H1 (cell line): ENCODE measurements around the gene GOLGA3. TPM values are rescaled to one million over a fixed set of nuclear protein-coding genes. Genes with fewer than 3 reads are reported as not detected.

Source experiments
- CTCF ChIA-PET: fragments of 300-600 bp; sonication (Branson Sonifier 250); formaldehyde crosslinking; loops from one replicate; lab custom pipeline; 2021; ENCODE audit not compliant: partially characterized antibody; lab: Charles Lee
- POLR2A ChIA-PET: fragments of 300-600 bp; sonication (Branson Sonifier 250); formaldehyde crosslinking; loops from one replicate; lab custom pipeline; 2021; ENCODE audit warnings: inconsistent platforms; ENCODE audit not compliant: partially characterized antibody; lab: Charles Lee
- DNase-seq, 2 experiments: peaks; one replicate each; pipeline versions ENCODE4 v3.0.0 to v3.0.0-alpha.2; 2010 to 2022; ENCODE audit warnings: low spot score in 2 of 2, low read depth in 1 of 2, mixed read lengths in 1 of 2
- FAIRE-seq: peaks from 2 replicates; lab custom pipeline; 2011; peaks lifted over from hg19 to GRCh38; lab: Jason Lieb, UNC
- H2AFZ ChIP-seq: 2 replicates; pipeline ENCODE4 v1.8.1; 2012; ENCODE audit warnings: low read length, inconsistent platforms
- H2AK5ac ChIP-seq: 2 replicates; pipeline ENCODE4 v1.6.1; 2013; ENCODE audit warnings: low read depth, low read length
- H2BK120ac ChIP-seq: replicated peaks from 2 replicates; pipeline ENCODE3; 2013; ENCODE audit warnings: low read depth, low read length, inconsistent platforms
- H2BK12ac ChIP-seq: 2 replicates; pipeline ENCODE4 v1.6.1; 2013; ENCODE audit warnings: low read depth, low read length
- H2BK15ac ChIP-seq: 2 replicates; pipeline ENCODE4 v1.6.1; 2013; ENCODE audit warnings: low read length
- H2BK20ac ChIP-seq: 2 replicates; pipeline ENCODE4 v1.6.1; 2013; ENCODE audit warnings: low read length
- H2BK5ac ChIP-seq: 2 replicates; pipeline ENCODE4 v1.6.1; 2013; ENCODE audit warnings: low read depth, low read length
- H3K14ac ChIP-seq: 2 replicates; pipeline ENCODE4 v1.6.1; 2013; ENCODE audit warnings: inconsistent platforms; ENCODE audit not compliant: insufficient read length
- H3K18ac ChIP-seq: 2 replicates; pipeline ENCODE4 v1.6.1; 2013; ENCODE audit warnings: low read length; ENCODE audit errors: extremely low read depth
- H3K23ac ChIP-seq: 2 replicates; pipeline ENCODE4 v1.6.1; 2013; ENCODE audit warnings: inconsistent platforms; ENCODE audit not compliant: insufficient read length
- H3K23me2 ChIP-seq: 2 replicates; pipeline ENCODE4 v1.6.1; 2013; ENCODE audit warnings: low read depth, low read length
- H3K27ac ChIP-seq: 2 replicates; pipeline ENCODE4 v1.6.1; 2011; ENCODE audit warnings: low read depth, low read length, inconsistent platforms
- H3K27me3 ChIP-seq, 4 experiments: replicated peaks in 1 of 4; 1 replicate in 1 of 4; 2 replicates in 3 of 4; pipeline versions ENCODE4 v1.6.1 to v1.8.1; 2011 to 2013; ENCODE audit warnings: low read length in 3 of 4, mild to moderate bottlenecking in 3 of 4, inconsistent platforms in 2 of 4, mixed read lengths in 2 of 4, moderate library complexity in 1 of 4; ENCODE audit not compliant: control insufficient read depth in 3 of 4, insufficient read depth in 3 of 4; ENCODE audit errors: extremely low read depth in 1 of 4
- H3K36me3 ChIP-seq, 4 experiments: 2 replicates each; pipeline versions ENCODE4 v1.6.1 to v1.8.1; 2011 to 2013; ENCODE audit warnings: mild to moderate bottlenecking in 4 of 4, low read length in 3 of 4, moderate library complexity in 2 of 4, control low read depth in 1 of 4, inconsistent platforms in 1 of 4; ENCODE audit not compliant: insufficient read depth in 4 of 4, control insufficient read depth in 2 of 4
- H3K4ac ChIP-seq: replicated peaks from 2 replicates; pipeline ENCODE3; 2013; ENCODE audit warnings: low read length, low read depth, mixed read lengths, inconsistent platforms; ENCODE audit not compliant: insufficient read length
- H3K4me1 ChIP-seq, 4 experiments: replicated peaks in 1 of 4; 1 replicate in 1 of 4; 2 replicates in 3 of 4; pipeline versions ENCODE4 v1.6.1 to v1.8.1; 2011 to 2013; ENCODE audit warnings: low read length in 3 of 4, inconsistent platforms in 2 of 4, mixed read lengths in 1 of 4; ENCODE audit not compliant: insufficient read depth in 4 of 4, control insufficient read depth in 3 of 4
- H3K4me2 ChIP-seq, 2 experiments: 2 replicates each; pipeline versions ENCODE4 v1.6.1 to v1.8.1; 2011 to 2013; ENCODE audit warnings: low read depth in 2 of 2, low read length in 2 of 2, control low read depth in 1 of 2, inconsistent platforms in 1 of 2, mild to moderate bottlenecking in 1 of 2; ENCODE audit not compliant: insufficient read depth in 1 of 2
- H3K4me3 ChIP-seq, 4 experiments: fragments of 200-600, 300-600 bp in 1 of 4; sonication (generic), shearing (Covaris generic), sonication (Bioruptor Twin) in 1 of 4; 2 replicates each; pipeline versions ENCODE4 v1.5.1 to v1.8.1; 2011 to 2016; ENCODE audit warnings: low read length in 4 of 4, low read depth in 3 of 4, control low read depth in 2 of 4, inconsistent platforms in 2 of 4, mild to moderate bottlenecking in 2 of 4, mixed read lengths in 1 of 4, moderate library complexity in 1 of 4; ENCODE audit not compliant: insufficient read depth in 2 of 4; ENCODE audit errors: extremely low read depth in 1 of 4
- H3K56ac ChIP-seq: replicated peaks from 2 replicates; pipeline ENCODE3; 2013; ENCODE audit warnings: low read depth, mild to moderate bottlenecking, mixed read lengths, low read length, inconsistent platforms; ENCODE audit not compliant: insufficient read length
- H3K79me1 ChIP-seq: 2 replicates; pipeline ENCODE4 v1.6.1; 2013; ENCODE audit warnings: low read depth, low read length, control low read depth
- H3K79me2 ChIP-seq, 2 experiments: 2 replicates each; pipeline versions ENCODE4 v1.6.1 to v1.8.1; 2012 to 2013; ENCODE audit warnings: low read length in 2 of 2, mild to moderate bottlenecking in 2 of 2, inconsistent platforms in 1 of 2; ENCODE audit not compliant: insufficient read depth in 2 of 2, control insufficient read depth in 1 of 2
- H3K9ac ChIP-seq, 4 experiments: replicated peaks in 1 of 4; 1 replicate in 1 of 4; 2 replicates in 3 of 4; pipeline versions ENCODE4 v1.6.1 to v1.8.1; 2011 to 2013; ENCODE audit warnings: low read depth in 3 of 4, low read length in 3 of 4, control low read depth in 2 of 4, mild to moderate bottlenecking in 2 of 4, moderate library complexity in 2 of 4, inconsistent platforms in 1 of 4; ENCODE audit errors: extremely low read depth in 1 of 4
- H3K9me3 ChIP-seq, 2 experiments: 2 replicates each; pipeline versions ENCODE4 v1.6.1 to v1.8.1; 2012 to 2013; ENCODE audit warnings: mild to moderate bottlenecking in 2 of 2, moderate library complexity in 2 of 2, control low read depth in 1 of 2, inconsistent platforms in 1 of 2, low read depth in 1 of 2, low read length in 1 of 2, mixed read lengths in 1 of 2; ENCODE audit not compliant: insufficient read depth in 2 of 2
- H4K20me1 ChIP-seq, 2 experiments: replicated peaks in 1 of 2; 2 replicates each; pipeline versions ENCODE3 to v1.8.1; 2011 to 2013; ENCODE audit warnings: inconsistent platforms in 2 of 2, low read length in 2 of 2, mild to moderate bottlenecking in 1 of 2; ENCODE audit not compliant: insufficient read depth in 2 of 2, control insufficient read depth in 1 of 2
- H4K5ac ChIP-seq: 2 replicates; pipeline ENCODE4 v1.6.1; 2013; ENCODE audit warnings: low read length, low read depth, mixed read lengths, inconsistent platforms; ENCODE audit not compliant: insufficient read length
- H4K8ac ChIP-seq: 2 replicates; pipeline ENCODE4 v1.8.0; 2013; ENCODE audit warnings: mild to moderate bottlenecking, moderate library complexity, low read length, inconsistent platforms; ENCODE audit not compliant: insufficient read depth; ENCODE audit errors: extremely low read depth
- H4K91ac ChIP-seq: replicated peaks from 2 replicates; pipeline ENCODE3; 2013; ENCODE audit warnings: low read length, mixed read lengths, inconsistent platforms; ENCODE audit not compliant: insufficient read length
- ASH2L ChIP-seq: fragments of 200-600, 300-600 bp; sonication (generic); IDR thresholded peaks from one replicate; pipeline ENCODE4 v1.7.1; 2017; ENCODE audit warnings: low read length
- BACH1 ChIP-seq: IDR thresholded peaks from 2 replicates; pipeline ENCODE4 v1.6.1; 2012; ENCODE audit warnings: low read length, improper control_type of control experiment
- BCL11A ChIP-seq, 2 experiments: IDR thresholded peaks; one replicate each; pipeline ENCODE4 v1.6.1; 2011; ENCODE audit warnings: low read depth in 2 of 2, low read length in 2 of 2, mild to moderate bottlenecking in 2 of 2
- CHD1 ChIP-seq: IDR thresholded peaks from 2 replicates; pipeline ENCODE4 v1.6.1; 2012; ENCODE audit warnings: low read depth, low read length, improper control_type of control experiment
- CREB1 ChIP-seq: IDR thresholded peaks from 2 replicates; pipeline ENCODE4 v1.6.1; 2012; ENCODE audit warnings: inconsistent platforms
- E2F6 ChIP-seq: IDR thresholded peaks from 2 replicates; pipeline ENCODE4 v1.6.1; 2012; ENCODE audit warnings: inconsistent platforms
- EGR1 ChIP-seq: IDR thresholded peaks from 2 replicates; pipeline ENCODE4 v1.6.1; 2011; ENCODE audit warnings: low read depth, low read length, borderline replicate concordance
- MAX ChIP-seq: IDR thresholded peaks from 2 replicates; pipeline ENCODE4 v1.6.1; 2012; ENCODE audit warnings: inconsistent platforms
- PHF8 ChIP-seq: fragments of 200-600 bp; sonication (generic); conservative IDR thresholded peaks from 2 replicates; pipeline ENCODE4 v1.7.1; 2012; ENCODE audit warnings: low read depth, mild to moderate bottlenecking, inconsistent platforms, low read length, moderate library complexity
- POLR2AphosphoS5 ChIP-seq: IDR thresholded peaks from 2 replicates; pipeline ENCODE4 v1.6.1; 2011; ENCODE audit warnings: low read depth, low read length
- RFX5 ChIP-seq: IDR thresholded peaks from 2 replicates; pipeline ENCODE4 v1.6.1; 2011; ENCODE audit warnings: low read depth, low read length, improper control_type of control experiment, borderline replicate concordance
- TAF7 ChIP-seq: optimal IDR thresholded peaks from 2 replicates; pipeline ENCODE3; 2011; ENCODE audit warnings: low read depth, mild to moderate bottlenecking, inconsistent platforms, low read length, moderate library complexity, borderline replicate concordance
- WGBS, 2 experiments: shearing (Covaris generic) in 1 of 2; methylation state at CpG; one replicate each; pipeline versions ENCODE4 v1.1.6 to v1.1.7; 2013 to 2015; ENCODE audit warnings: low lambda C conversion rate in 2 of 2, mixed read lengths in 2 of 2, inconsistent platforms in 1 of 2, low coverage in 1 of 2, missing lambda C conversion rate in 1 of 2; ENCODE audit not compliant: insufficient replicate concordance in 2 of 2, insufficient coverage in 1 of 2, insufficient read length in 1 of 2; ENCODE audit errors: extremely low coverage in 1 of 2, missing lambda C conversion rate in 1 of 2; 5-methylcytosine and 5-hydroxymethylcytosine counted together
- polyA plus RNA-seq, 7 experiments: library from polyadenylated mRNA; depleted of rRNA in 3 of 7; stranded (reverse) in 5 of 7; unstranded in 2 of 7; fragments of >200 nt in 5 of 7; fragments of 200-250 nt in 2 of 7; gene quantifications; 1 replicate in 5 of 7; 2 replicates in 1 of 7; 4 replicates in 1 of 7; pipeline versions ENCODE4 v1.2.1 to v1.2.3, GENCODE V29; 2011 to 2013; ENCODE audit warnings: missing spikeins in 2 of 7, mixed read lengths in 2 of 7
- total RNA-seq: library from RNA; stranded (reverse); fragmentation: NEBNext Ultra II Directional; extraction: Animal tissue kit (Norgen Biotek cat#: 25700); gene quantifications from 2 replicates; pipeline ENCODE4 v1.2.1, GENCODE V29; 2021

Gene GOLGA3
- total and polyA plus RNA-seq, 2 of the 8 experiments (the other 6 are each of a cell fraction or from before 2014, with no cell fraction given) = 6.4 to 33.1 TPM

GRCh38 chr12:132874175-132874574 is 45.5 kb upstream of the GOLGA3 start:
- Histone ChIP-seq H3K36me3 (peaks cover 4 to 35% (median 16%) of the 10 kb centered on the region in 4 experiments; a peak in 5 of 8 replicates), H3K27ac (no peak overlapping the region), H3K4me2 (no peak overlapping the region), H3K79me1 (no peaks in the 10 kb centered on the region), H3K79me2 (no peaks in the 10 kb centered on the region), H3K23me2 (no peaks in the 10 kb centered on the region), H2BK5ac (no peak overlapping the region), H2BK12ac (no peak overlapping the region), H3K9me3 (no peaks in the 10 kb centered on the region), H3K27me3 (no peaks in the 10 kb centered on the region), H2BK15ac (no peak overlapping the region), H3K4ac (no peak overlapping the region), H3K14ac (no peak overlapping the region), H3K56ac (no peak overlapping the region), H3K4me1 (no peaks in the 10 kb centered on the region), H3K23ac (no peak overlapping the region), H4K91ac (no peak overlapping the region), H2AK5ac (no peak overlapping the region), H3K18ac (no peak overlapping the region), H3K9ac (no peak overlapping the region), H4K20me1 (peaks cover 0 to 4% of the 10 kb centered on the region in 2 experiments), H2BK20ac (no peak overlapping the region), H4K5ac (no peak overlapping the region), H2BK120ac (no peak overlapping the region), H2AFZ (no peak overlapping the region), H4K8ac (peak overlapping the region; percentile 85; the same call in 1 of the 2 replicates), H3K4me3 (no peak overlapping the region)
- ChIA-PET POLR2A (no interaction called here), CTCF (no interaction called here)
- DNase-seq = no peak
- WGBS, 2 experiments = 94% methylated on average over 9 of the region's 11 CpGs; no CpG with 5 or more reads in 1 of the 2 experiments
- FAIRE-seq = no peak
- TF ChIP-seq RFX5 = no peak
- no peak for TF ChIP-seq MAX
- TF ChIP-seq BACH1 = no peak
- no peak for TF ChIP-seq EGR1
- TF ChIP-seq ASH2L = no peak
- TF ChIP-seq E2F6 = no peak
- no peak for TF ChIP-seq CREB1
- TF ChIP-seq CHD1 = no peak
- TF ChIP-seq POLR2AphosphoS5 = no peak
- no peak for TF ChIP-seq TAF7
- no peak for TF ChIP-seq PHF8
- no peak for TF ChIP-seq BCL11A (IDR thresholded peaks at IDR 0.05; ENCODE audit: low read depth in 2 of 2, low read length in 2 of 2)
